Activated CD4-positive, alpha-beta T cell treated with anti-CD3 and anti-CD28 coated beads, Interleukin-2, Interleukin-6, amounts not matched to agents 100 ng/mL and 50 ng/mL, durations not matched to agents 16 hours and 8 hours (primary cell): ENCODE measurements around the gene RNU6-8.

Source experiments
- DNase-seq: peaks from one replicate; pipeline ENCODE4 v3.0.0-alpha.2; 2020

Gene RNU6-8

DNA sequence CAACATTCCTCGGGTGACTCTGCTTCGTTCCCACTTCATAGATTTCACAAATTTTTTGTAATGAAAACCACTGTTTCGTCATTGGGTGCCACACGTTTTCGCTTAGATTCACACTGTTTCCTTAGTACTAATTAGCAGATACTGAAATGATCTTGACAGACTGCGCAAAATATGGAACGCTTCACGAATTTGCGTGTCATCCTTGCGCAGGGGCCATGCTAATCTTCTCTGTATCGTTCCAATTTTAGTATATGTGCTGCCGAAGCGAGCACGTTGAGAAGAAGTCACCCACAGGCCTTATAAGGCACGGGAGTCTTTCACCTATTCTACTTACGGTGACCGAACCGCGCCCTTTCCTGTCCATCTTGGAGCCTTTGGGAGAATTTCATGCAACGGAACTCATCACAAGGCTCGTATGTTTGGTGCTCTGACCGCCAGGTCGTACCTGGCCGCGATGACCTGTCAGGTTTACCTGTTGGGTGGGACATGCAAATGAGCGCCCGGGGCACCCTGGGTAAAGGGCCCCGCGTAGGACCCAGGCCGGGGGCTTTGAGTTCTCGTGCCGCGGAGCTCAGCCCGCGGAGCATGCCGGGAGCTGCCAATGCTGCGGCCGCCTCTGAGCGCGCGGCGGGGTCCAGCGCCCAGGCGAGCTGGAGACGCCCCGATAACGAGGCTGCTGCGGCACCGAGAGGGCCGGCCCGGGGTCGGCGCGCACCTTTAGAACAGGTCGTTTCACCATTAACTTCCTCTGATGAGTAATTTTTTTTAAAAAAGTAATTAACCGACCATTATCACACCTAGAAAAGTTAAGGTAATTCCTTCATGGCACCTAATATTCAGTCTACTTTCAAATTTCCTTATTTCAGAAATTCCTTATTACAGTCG, at the start of gene RNU6-8:
RNU6-8 (minus strand) TSS at position 272 of the 885 bp plus-strand sequence.
- DNase-seq: peak; percentile 87

DNA sequence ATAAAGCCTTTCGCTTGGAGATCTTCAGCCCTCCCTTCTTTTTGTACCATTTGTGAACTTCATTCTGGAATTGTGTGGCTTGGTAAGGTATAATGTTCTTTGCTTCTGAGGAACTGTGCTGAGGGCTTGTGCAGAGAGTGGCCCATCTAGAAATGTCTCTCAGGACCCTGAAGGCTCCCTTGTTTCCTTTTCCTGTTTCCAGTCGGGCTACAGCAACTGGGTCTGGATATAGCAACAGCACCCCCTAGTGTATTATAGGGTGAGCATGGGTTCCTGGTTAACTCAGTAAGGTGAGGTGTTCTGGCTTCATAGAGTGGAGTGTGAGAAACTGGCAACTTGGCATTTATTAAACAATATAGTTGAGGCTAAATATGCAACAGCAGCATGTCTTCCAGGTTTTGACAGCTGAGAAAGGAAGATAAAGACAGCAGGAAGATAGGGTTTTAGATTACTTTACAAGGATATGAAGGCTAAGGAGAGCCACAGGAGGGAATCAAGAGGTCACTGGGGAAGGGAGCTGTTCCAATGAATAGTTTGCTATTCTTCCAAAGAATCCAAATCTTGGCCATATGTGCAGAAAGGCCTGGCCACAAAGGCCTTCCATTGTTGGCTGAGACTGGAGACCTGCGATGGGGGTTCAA, 49.1 kb upstream of the RNU6-8 start:
- peak; percentile 81 for DNase-seq

DNA sequence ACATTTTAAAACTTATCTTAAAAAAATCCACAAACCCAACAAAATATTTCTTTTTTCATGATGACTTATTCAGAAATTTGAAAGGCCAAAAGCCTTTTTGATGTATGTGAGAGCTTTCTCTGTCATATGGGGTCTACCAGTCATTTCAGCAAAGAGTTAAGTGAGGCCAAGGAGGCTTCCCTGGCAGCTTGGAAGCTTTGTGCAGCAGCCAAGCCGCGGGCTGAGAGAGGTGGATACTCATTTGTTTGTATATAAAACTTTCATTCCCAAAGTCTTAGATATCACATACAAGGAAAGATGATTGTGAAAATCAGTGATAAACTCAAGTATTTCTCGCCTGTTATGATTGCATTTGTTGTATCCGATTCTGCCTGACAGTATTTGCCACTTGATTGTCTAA, 48.5 kb upstream of the RNU6-8 start:
- no peak for DNase-seq

DNA sequence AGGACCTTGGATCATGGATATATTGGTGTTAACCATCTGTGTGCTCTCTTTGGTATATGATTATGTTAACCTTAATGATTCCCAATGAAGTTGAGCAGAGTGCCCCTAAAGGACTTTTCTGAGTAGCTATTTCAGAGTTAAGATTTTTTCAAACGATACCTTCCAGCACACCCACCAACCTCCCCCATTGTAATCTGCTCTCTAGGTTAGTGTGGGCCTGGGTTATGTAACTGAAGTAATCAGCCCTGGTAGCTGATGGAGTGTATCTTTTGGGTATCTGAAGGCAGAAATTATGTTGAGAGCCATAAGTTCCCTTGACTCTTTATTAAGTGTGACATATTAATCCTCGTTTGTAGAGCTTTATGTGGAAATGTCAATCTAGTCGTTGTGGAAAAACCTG, 47.6 kb upstream of the RNU6-8 start:
- no peak for DNase-seq

DNA sequence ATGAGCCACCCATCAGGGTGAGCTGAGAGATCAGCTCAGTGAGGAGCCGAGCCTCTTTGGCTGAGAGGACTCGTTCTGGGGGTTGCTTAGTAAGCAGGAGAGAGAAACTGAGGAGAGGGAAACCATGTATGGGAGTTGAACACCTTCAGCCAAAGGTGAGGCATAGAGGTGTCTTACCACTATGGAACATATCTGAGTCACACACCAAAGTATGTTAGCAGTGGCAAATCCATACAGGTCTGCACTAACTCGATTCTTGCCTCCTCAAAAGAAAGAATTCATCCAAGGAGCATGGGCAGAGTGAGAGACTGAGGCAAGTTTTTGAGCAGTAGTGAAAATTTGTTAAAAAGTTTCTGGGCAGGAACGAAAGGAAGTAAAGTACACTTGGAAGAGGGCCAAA, 46.7 kb upstream of the RNU6-8 start:
- DNase-seq: no peak

DNA sequence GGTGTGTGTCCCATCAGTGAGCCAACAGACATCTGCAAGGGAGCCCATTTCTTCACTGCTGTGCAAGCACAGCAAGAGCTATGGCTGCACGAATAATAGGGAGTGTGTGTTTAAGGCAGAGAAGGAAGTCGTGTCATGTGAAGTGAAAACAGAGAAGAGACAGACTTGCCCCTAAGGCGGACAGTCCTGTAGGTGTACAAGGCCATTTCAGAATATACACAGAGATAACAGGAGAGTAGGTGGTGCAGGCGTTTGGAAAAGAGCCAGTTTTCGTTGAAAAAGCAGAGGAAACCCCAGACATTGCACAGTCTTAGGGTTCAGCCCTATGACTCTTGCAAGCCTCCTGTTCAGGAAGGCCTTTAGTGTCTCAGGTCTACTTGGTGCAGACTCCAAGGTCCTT, 46.3 kb upstream of the RNU6-8 start:
- DNase-seq: no peak

DNA sequence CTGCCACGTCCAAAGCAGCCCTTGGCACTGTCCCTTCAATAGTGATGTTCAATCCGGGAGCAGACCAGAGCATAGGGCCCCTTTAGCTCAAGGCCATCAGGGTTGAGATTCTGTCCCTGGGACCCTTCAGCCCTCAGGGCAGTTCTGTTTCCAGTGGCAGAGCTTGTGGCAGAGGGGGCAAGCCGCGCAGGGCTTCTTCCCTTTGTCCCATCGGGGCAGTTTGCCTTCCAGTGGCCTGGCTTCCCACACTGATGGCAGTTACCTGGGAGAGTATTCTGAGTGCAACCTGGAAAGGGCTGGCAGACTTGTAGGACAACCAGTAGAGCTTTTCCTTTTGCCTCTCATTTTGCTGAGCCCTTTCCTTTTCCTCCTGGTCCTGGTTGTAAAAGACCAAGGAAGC, 43.7 kb upstream of the RNU6-8 start:
- no peak for DNase-seq

DNA sequence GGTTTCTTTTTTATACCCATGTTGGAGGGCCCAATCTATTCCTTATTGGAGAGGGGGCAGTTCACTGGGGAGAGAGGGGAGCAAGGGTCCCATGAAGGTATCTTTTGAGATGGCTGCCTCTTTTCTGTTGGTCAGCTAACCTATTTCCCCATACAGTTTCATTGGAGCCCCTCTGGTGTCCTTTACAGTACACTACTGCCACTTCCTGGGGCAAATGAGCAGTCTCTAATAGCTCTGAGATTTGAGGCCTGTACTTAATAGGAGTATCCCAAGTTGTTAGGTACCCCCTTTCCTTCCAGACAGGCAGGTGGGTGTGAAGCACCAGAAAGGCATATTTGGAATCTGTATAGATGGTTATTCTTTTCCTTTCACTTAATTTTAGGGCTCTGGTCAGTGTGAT, 41.3 kb upstream of the RNU6-8 start:
- no peak for DNase-seq

DNA sequence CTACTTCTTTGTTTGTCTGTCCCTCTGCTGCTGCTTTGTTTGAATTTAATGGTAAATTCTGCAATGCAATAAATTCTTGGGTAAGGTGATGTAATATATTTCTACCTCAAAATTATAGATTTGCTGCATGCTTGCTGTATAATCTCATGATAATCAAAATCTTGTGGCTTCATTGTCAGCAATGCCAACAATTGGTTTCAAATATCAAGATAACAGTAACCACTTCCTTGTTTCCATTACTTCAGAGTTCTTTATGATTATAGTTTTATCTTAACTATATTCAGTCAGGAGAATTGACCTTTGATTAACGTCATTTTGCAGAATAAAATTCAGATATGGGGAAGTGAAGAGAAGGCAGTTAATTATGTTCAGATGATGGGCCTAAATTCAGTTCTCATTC, 30.2 kb upstream of the RNU6-8 start:
- DNase-seq: no peak

DNA sequence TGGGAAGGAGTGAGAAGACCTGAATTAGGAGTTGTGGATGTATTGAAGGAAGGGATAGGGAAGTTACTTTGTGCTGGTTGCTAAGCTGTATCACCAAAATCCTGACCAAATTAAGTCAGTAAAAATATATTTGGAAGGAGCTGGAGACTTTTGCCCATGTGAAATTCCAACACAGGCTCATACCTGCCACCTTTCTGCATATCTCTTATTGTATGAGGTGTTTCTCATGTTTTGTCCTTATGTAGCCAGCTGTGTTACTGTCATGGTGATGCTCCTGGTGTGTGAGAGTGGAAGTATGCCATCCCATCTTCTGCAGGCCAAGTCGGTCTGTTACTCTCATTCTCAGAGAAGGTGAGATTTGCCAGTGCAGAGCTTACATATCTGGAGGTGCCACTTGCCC, 29.4 kb upstream of the RNU6-8 start:
- DNase-seq: no peak

DNA sequence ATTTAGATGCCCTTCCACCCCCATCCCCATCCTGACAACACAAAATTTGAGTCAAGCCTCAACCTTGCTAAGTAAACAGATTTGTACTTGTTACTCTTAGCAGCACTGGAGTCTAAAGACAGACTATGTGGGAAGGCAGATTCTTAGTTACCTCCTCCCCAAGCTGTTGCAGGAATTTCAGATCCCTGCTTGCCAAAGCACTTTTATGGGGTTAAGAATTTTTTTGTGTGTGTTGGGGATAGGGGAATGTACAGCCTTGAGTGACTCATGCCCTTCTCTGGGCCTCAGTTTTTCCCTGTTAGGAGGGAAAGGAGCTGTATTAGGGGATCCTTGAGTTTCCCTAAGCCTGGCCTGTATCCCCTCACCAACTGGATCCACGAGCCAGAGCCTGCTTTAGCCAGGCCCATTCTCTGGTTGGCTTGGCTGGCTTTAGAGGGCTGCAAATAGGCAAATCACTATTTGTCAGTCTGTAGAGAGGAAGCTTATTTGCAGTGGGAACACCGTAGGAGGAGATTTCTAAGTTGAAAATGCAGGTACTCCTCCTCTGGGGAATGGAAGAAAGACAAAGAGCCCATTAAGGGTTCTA, 27.7 kb upstream of the RNU6-8 start:
- no peak for DNase-seq

DNA sequence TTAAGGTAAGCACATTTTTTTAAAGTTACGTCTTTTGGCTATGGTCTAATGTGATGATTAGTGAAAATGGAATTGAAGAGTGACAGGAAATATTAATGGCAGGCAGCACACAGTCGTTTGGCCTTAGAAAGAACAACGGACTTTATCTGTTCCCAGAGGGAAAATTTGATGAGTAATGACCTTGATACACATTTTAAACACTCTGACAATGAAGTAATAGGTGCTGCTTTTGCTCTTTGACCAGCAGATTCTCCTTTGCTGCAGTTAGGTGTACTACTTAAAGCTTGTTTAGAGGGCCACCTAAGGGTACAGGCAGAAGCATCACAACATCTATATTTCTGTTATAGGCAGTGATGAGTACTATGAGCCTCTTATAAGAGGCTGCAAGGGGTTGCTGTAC, 27.1 kb upstream of the RNU6-8 start:
- no peak for DNase-seq

DNA sequence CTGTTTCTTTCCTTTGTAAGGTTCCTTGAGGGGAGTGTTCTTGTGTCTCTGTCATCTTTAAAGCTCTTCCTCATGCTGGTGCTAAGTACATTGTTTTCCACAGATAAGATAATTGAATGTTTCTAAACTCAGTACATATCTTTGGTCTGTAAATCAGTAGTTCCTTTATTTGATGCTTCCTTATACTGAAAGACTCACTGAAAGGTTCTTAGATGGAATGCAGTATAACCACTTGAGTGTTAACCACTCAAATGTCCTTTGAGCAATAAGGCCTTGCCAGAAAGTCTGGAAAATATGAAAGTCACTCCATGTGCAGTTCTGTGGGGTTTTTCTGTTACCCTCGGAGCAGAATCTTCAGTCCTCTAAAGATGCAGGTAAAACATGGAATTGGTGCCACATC, 23.0 kb upstream of the RNU6-8 start:
- no peak for DNase-seq

DNA sequence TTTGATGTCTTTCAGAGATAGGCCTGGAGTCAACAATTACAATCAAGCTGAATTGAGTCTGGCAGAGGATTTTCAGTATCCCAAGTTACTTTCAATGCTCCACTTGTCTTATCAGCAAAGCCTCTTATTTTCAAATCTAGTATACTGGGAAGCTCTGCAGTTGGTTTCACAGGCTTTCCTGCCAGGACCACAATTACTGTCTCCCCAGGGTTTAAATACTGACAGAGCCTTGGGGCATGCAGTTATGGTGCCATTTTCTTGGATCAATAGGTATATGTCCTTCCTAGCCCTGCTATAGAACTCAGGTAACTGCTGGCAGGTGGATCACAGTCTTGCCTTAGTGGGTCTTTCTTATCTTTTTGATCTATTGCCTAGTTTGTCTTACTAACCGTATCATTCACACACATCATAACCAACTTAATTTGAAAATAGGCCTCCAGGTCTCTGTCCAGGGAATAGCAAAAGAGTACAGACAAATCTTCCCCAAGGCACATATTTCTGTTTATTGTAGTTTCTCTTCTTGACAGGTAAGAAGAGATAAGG, 22.4 kb upstream of the RNU6-8 start:
- no peak for DNase-seq

DNA sequence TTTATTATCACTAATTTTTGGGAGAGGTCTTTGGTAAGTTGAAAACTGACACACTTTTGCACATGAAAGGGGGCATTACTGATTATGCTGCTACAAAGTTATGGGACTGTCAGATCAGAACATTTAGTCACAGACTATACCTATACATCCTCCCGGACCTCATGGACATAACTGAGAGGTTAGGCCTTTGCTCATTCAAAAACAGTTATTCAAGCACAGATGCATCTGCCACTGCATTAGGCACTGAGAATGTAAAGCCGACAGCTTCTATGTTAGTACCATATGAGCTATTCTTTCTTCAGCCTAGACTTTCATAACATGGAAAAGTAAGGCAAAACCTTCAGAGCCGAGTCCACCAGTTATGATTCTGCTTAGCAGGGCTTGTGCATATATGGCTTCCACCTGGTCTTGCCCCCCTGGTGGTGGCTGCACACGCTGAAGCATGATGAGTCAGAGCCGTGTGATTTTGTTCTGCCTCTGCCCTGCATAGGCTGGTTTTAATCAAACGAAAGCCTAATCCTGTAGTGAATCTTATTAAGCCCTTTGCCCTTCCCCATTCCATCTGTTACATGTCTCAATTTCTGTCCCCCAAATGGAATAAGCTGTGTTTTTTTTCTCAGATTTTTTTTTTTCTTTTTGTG, 21.8 kb upstream of the RNU6-8 start:
- DNase-seq: no peak

DNA sequence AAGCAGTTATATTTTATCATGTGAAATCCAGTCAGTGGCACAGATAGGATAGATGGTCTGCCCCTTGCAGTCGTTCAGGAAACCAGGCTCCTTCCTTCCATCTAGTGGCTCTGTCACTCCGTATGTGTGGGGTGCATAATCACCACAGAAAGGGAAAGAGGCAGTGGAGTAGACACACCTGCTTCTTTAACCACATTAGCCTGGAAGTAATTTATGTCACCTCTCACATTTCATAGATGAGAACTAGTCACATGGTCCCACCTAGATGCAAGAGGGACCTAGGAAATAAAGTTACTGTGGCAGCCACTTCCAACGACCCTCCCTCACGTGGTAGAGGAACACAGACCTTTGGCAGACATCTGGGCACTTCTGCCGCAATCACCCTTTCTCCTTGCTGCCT, 14.2 kb upstream of the RNU6-8 start:
- DNase-seq: no peak

DNA sequence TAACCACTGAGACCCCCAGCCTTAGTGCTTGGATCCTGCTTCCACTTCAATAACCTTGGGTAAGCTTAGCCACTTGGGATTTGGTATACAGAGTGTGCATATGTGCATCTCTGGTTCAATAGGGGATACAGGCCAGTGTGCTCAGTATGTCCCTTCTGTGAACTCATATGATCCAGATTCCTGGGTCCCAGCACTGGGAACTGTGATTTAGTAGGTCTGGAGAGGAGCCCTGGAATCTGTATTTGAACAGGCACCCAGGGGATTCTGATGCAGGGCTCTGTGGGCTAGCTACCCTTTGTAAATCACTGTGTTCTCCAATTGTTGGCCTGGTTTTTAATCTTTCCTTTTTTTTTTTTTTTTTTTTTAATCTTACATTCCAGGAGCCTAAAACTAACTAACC, 9.8 kb upstream of the RNU6-8 start:
- no peak for DNase-seq

DNA sequence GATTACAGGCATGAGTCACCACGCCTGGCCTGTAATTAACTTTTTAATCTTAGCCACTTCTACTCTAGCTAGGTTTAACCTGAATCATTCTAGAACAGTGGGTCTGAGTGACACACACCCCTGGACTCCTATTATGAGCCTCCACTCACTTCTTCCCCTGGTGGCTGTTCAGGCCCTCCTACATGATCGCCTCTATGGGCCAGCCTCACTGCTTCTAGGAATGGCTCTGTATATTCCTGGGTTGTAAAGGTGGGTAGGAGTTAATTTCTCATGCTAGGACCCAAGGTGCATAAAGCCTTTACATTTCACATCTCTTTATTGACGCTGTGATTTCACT, 8.0 kb upstream of the RNU6-8 start:
- no peak for DNase-seq

DNA sequence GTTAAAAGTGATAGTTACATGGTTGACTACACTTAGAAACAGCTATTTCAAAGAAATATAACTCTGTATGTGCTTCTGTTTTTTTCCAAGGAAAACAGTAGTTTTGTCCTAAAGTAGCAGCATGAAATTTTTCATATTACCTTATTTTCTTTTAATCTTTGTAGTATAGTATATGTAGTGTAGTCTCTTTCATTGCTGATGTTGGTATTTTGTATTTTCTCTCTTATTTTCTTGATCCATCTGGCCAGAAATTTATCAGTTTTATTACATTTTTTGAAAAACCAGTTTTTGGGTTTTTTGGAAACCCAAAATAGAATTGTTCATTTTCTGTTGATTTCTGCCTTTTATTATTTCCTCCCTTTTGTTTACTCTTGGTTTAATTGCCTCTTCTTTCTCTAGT, 6.4 kb upstream of the RNU6-8 start:
- no peak for DNase-seq

DNA sequence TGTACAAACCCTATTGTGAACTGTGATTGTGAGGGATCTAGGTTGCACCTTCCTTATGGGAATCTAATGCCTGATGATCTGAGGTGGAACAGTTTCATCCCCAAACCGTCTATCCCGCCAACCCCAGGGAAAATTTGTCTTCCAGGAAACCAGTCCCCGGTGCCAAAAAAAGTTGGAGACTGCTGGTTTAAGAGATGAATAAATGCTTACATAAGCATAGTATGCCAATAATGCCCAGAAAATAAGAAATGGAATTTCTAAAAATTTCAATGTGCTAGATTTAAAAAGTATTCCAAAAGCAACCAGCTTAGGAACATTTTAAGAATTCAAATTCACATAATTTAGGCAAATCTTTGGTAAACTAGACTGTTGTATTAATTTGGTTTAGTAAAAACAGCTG, 5.4 kb upstream of the RNU6-8 start:
- DNase-seq: no peak

DNA sequence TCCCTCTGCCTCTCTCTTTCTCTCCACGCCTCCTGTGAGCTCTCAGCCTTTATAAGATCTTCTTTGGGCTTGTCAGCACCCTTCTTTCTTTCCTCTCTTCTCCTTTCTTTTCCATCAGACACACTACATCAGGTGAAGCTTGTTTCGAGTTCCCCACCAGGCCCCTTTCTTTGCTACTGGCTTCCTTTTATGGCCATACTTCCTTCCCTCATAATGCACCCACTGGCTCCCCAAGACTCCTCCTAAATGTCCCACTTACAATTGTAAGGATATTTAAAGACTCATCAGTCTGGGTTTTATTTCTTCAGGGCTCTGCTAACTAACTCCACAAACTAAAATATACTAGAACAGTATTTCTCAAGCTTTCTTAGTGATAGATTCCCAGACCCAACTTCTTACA, 3.5 kb upstream of the RNU6-8 start:
- no peak for DNase-seq

DNA sequence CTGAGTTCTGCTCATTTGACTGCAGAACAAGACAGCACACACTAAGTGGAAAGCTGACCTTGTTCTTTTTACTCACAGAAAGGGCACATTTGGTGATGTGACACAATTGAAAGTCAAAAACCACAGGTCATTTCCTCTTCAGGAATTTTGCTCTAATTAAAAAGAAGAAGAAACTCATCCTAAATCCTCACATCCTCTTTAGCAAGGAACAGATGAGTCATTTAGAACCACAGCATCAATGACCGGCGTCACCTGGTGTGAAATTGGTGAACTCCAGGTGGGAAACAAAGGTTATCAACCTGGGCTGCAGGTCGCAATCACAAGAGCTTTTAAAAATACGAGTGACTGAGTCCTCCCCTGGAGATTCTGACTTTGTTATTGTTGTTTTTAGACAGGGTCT, 2.9 kb upstream of the RNU6-8 start:
- DNase-seq: peak; percentile 8

DNA sequence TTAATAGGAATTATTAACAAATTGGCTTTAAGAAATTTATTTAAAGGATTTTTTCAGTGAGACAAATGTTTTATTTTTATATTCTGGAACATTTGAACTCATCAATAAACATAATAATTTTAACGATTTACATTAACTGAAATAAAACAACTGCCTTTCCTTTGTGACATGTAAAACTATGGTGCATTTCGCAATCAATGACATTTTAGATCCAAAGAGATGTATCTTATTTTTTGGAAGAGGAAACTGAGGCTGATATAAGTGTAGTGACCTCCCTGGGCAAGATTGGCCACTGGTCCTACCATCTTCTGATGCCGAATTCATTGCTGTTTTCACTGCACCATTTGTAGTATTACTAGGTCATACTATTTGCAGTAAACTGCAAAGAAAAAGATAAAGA, 2.5 kb upstream of the RNU6-8 start:
- DNase-seq: no peak

DNA sequence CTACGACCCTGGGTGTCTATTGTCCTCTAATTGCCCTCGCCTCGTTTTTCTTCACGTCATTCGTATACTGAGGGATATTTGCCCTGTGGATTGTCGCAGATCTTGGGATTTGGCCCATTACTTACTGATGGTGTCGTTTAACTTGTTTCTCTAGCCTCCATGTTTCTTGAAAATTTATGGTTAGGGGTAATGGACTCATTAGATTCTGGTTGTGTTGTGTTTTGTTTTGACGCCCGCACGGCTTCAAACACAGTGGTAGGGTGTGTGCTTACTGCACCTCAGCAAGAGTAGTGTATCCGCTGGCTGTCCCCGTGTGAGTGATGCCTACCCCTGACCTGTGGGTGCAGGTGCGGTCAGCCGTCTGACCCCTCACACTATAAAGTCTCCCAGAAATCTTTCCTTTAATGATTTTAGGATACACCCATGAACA, 874 bp upstream of the RNU6-8 start:
- DNase-seq: peak; percentile 27
